GM12872 (cell line): Measurements from ENCODE around the gene MOCS3.
A peak's percentile ranks its signal among the peaks of the same experiment; 100 is the strongest.

Source experiments
- TF ChIP-seq, protein P1 (sequence below): IDR thresholded peaks from 3 replicates; pipeline ENCODE4 v1.5.1; 2011; ENCODE audit warnings: low read depth, mild to moderate bottlenecking, low read length, moderate library complexity; ENCODE audit not compliant: insufficient read depth

Gene MOCS3

DNA sequence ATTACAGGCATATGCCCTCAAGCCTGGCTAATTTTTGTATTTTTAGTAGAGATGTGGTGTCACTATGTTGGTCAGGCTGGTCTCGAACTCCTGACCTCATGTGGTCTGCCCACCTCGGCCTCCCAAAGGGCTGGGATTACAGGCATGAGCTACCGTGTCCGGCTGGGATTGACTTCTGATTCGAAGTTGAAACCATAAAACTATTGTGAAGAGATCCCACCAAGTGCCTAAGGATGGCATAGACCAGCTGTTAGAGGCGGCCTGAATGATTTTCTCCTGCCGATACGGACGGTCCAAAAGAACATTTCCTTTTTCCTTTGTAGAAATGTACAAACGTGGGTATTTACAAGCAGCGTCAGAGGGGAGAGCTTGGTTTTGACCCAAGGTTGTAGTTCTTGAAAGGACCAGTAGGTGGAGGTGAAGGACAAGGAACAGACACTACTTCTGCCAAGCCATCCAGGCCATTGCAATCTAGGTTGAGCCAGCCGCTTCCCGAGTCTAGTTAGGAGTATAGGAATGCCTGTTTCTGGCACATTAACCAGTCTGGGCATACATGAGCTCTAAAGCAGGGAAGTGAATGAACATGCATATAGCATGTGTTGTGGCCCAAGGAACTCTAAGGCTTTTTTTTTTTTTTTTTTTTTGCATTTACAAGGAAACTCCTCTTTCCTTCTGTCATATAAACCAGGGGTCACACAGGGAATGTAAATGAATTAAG lies 29.0 kb downstream of the MOCS3 start:
- TF ChIP-seq, protein P1, sequence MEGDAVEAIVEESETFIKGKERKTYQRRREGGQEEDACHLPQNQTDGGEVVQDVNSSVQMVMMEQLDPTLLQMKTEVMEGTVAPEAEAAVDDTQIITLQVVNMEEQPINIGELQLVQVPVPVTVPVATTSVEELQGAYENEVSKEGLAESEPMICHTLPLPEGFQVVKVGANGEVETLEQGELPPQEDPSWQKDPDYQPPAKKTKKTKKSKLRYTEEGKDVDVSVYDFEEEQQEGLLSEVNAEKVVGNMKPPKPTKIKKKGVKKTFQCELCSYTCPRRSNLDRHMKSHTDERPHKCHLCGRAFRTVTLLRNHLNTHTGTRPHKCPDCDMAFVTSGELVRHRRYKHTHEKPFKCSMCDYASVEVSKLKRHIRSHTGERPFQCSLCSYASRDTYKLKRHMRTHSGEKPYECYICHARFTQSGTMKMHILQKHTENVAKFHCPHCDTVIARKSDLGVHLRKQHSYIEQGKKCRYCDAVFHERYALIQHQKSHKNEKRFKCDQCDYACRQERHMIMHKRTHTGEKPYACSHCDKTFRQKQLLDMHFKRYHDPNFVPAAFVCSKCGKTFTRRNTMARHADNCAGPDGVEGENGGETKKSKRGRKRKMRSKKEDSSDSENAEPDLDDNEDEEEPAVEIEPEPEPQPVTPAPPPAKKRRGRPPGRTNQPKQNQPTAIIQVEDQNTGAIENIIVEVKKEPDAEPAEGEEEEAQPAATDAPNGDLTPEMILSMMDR: peak; percentile 89

DNA sequence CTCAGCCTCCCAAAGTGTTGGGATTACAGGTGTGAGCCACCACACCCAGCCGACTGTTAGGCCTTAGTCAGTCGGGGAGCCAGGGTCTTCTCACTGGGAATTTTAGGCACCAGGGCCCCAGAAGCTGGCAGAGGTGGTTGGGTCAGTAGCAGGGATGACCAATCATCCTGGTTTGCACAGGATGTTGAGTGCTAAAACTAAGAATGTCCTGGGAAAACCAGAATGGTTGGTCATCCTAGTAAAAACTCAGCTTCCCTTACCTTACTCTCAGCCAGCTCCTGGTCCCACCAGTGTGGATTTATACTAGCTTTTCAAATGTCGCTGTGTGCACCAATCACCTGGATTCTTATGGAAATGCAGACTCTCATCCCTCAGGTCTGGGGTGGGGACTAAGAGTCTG lies 32.5 kb downstream of the MOCS3 start:
- TF ChIP-seq, protein P1: no peak

DNA sequence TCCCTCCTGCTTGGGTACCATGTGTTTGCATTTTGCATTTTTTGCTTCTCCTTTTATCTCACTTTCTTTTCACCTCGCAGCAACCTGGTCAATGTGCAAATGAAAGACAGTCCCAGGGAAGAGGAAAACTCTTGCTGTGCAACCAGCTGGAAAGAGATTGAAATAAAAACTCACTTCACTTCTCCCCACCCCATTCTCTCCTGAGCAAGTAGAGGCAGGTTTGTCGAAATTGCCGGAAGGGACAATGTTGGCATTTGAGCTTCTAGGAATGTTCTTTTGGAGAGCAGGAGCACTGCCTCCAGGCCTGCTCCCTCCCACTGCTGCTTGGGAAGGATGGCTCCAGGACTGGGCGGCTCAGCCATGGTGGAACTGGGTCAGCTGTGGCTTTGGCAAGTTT lies 33.7 kb downstream of the MOCS3 start:
- TF ChIP-seq, protein P1: no peak

DNA sequence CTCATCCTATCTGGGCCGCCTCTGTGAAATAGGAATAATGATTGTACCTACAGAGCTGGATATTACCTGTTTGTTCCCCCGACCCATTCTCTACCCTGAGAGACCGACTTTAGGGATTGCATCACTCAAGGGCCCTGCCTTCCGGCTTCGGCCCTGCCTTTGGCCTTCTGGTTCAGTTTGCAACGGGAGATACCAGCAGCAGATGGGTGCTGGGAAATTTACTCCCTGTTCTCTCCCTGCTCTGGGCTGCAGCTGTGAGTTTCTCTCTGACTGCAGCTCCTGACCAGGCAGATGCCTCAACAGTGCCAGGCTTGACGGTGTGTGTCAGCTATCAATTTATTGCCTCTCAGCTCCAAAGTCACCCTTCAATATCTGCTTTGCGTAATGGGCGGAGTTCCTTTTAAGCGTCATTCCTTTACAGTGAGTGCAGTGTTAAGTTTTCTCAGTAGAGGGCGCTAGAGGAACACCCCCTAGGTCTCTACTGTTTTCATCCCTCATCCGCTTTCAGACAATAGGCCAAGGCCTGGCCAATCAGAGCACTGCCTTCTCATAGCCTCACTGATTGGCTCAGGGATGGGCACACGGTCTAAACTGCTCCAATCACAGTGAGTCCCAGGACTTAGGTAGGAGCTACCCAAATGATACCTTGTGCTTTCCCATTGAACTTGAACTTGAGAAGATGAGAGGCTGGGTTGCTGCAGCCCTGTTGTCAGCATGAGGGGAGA lies 34.3 kb downstream of the MOCS3 start:
- TF ChIP-seq, protein P1: peak; percentile 73

DNA sequence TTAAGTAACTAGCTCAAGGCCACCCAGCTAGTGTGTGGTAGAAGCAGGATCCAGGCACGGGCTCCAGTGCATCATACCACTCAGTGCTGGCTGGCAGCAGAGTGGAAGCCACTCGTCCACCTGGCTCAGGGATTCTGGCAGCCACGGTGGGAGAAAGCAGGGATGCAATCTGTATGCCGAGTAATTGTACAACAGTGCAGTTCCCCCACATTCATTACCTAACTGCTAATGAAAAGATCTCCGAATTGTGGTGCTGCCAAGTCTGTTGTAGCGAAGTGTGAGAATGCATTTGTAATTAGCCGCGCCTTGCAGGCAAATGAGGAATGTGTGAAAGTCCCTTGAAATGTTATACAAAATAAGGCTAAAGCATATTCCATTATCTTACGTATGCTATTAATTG lies 35.3 kb downstream of the MOCS3 start:
- TF ChIP-seq, protein P1: no peak

DNA sequence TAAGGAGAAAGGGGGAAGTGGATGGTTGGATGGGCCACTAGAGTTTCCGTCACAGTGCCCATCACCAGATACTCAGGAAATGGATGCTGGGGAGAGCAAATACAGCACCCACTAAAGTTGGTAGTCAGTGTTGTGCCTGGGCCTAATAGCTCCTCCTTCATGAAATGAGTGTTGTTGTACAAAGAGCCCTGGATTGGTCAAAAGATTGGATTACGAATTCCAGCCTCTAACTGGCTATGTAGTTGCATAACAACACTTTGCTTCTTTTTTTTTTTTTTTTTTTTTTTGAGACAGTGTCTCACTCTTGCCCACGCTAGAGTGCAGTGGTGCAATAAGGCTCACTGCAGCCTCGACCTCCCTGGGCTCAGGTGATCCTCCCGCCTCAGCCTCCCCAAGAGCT lies 36.9 kb downstream of the MOCS3 start:
- TF ChIP-seq, protein P1: no peak

DNA sequence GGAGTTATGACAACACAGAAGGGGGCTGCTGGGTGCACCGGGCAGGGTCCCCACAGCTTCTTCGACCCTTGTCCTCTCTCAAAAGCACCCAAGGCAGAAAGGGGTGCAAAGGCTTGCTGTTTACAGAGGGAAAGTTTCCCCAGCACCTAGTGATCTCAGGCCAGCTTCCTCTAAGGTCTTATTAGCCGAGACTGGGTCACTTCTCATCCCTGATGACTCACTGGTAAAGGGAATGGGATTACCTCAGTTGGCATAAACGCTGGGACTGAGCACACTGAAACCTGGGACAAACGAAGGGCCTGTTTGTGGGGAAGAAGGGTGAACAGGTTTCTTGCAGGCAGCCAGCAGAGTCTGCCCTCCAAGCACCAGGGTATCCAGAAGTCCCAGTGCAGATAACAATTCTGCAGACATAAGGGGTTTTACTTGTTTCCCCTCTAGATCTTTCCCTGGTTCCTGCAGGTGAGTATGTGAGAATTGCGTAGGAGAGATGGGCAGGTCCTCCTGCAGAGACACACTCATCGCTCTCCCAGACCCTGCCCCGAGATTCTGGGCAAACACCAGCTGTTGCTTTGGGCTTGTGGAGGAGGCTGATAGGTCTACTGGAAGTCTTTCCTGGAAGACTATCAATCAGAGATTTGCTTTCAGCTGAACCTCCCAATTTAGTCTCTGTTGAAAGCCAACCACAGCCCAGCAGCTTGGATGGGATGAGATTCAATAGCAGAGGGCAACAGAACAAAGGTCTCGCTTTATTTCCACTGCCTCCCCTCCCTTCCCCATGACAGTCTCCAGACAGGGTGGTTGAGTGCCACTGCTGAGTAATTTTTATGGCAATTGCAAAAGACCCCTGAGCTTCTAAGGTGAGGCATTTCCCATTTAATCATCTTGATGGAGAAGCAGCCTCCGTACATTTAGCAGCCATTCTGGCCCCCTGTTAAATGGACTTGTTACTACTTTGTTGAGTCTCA lies 38.6 kb downstream of the MOCS3 start:
- TF ChIP-seq, protein P1: no peak
